Neutrophil (primary cell): ENCODE data around the gene S100PBP.

ENCODE experiments used
- H3K27ac ChIP-seq: fragments of 200-600 bp; sonication (generic); 2 replicates; pipeline ENCODE4 v1.5.1; 2016; ENCODE audit warnings: mild to moderate bottlenecking, moderate library complexity
- H3K27me3 ChIP-seq: fragments of 200-600 bp; sonication (generic); 2 replicates; pipeline ENCODE4 v1.6.0; 2016; ENCODE audit warnings: mild to moderate bottlenecking
- H3K36me3 ChIP-seq: fragments of 200-600 bp; sonication (generic); 2 replicates; pipeline ENCODE4 v1.5.1; 2017
- H3K4me1 ChIP-seq, 2 experiments: fragments of 200-600 bp in 1 of 2; sonication (generic) in 1 of 2; 1 replicate in 1 of 2; 2 replicates in 1 of 2; pipeline versions ENCODE4 v1.5.1 to v1.6.1; 2013 to 2016; ENCODE audit warnings: low read depth in 1 of 2, low read length in 1 of 2, mild to moderate bottlenecking in 1 of 2, moderate library complexity in 1 of 2; ENCODE audit not compliant: control insufficient read depth in 1 of 2, insufficient read depth in 1 of 2
- H3K4me3 ChIP-seq, 2 experiments: fragments of 200-600 bp in 1 of 2; sonication (generic) in 1 of 2; 1 replicate in 1 of 2; 2 replicates in 1 of 2; pipeline ENCODE4 v1.5.1; 2013 to 2016; ENCODE audit warnings: low read depth in 1 of 2, low read length in 1 of 2, mild to moderate bottlenecking in 1 of 2, moderate library complexity in 1 of 2
- H3K9me3 ChIP-seq: fragments of 200-600 bp; sonication (generic); 2 replicates; pipeline ENCODE4 v1.5.1; 2016
- TF ChIP-seq, protein P1 (sequence below): fragments of 200-600 bp; sonication (generic); IDR thresholded peaks from 2 replicates; pipeline ENCODE4 v1.5.1; 2016; ENCODE audit warnings: antibody characterized with exemption

S100PBP gene

GRCh38 chr1:32774950-32775634, 42.4 kb upstream of the S100PBP start:
- TF ChIP-seq, protein P1, sequence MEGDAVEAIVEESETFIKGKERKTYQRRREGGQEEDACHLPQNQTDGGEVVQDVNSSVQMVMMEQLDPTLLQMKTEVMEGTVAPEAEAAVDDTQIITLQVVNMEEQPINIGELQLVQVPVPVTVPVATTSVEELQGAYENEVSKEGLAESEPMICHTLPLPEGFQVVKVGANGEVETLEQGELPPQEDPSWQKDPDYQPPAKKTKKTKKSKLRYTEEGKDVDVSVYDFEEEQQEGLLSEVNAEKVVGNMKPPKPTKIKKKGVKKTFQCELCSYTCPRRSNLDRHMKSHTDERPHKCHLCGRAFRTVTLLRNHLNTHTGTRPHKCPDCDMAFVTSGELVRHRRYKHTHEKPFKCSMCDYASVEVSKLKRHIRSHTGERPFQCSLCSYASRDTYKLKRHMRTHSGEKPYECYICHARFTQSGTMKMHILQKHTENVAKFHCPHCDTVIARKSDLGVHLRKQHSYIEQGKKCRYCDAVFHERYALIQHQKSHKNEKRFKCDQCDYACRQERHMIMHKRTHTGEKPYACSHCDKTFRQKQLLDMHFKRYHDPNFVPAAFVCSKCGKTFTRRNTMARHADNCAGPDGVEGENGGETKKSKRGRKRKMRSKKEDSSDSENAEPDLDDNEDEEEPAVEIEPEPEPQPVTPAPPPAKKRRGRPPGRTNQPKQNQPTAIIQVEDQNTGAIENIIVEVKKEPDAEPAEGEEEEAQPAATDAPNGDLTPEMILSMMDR = no peak
- no peaks in the 10 kb centered on the region for H3K27me3 ChIP-seq
- H3K36me3 ChIP-seq = peaks cover 53% of the 10 kb centered on the region
- H3K4me1 ChIP-seq = no peaks in the 10 kb centered on the region
- H3K4me3 ChIP-seq = no peak overlapping the region
- no peak overlapping the region for H3K27ac ChIP-seq
- no peaks in the 10 kb centered on the region for H3K9me3 ChIP-seq

- Histone ChIP-seq H3K4me1 (no peaks in the 10 kb centered on the region), H3K4me3 (no peak overlapping the region), H3K36me3 (peaks cover 60% of the 10 kb centered on the region), H3K27me3 (no peaks in the 10 kb centered on the region), H3K9me3 (no peaks in the 10 kb centered on the region), H3K27ac (no peak overlapping the region)
- TF ChIP-seq, protein P1 = no peak
Observed at GRCh38 chr1:32775640-32776337, 41.7 kb upstream of the S100PBP start.

DNA sequence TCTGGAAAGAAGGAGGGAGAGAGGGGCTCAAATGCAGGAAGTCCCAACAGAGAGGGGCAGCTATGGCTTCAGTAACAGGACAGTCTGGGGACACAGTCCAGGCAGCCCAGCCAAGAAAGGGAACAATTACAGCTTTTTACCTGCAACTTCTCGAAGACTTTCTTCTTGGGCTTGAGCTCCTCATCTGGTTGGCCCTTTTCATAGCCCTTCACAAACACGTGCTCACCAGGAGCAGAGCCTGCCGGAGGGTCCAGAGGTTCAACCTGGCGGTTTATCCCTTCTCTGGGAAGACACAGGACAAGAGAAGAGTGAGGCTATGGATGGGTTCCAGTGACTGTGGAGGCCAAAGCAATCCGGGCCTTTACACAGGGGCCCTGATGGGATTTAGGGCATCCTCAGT, 38.2 kb upstream of the S100PBP start:
- peaks cover 79% of the 10 kb centered on the region for H3K36me3 ChIP-seq
- H3K4me3 ChIP-seq = no peak overlapping the region
- TF ChIP-seq, protein P1 = no peak
- H3K4me1 ChIP-seq = no peaks in the 10 kb centered on the region
- no peaks in the 10 kb centered on the region for H3K27me3 ChIP-seq
- no peak overlapping the region for H3K27ac ChIP-seq
- no peaks in the 10 kb centered on the region for H3K9me3 ChIP-seq

DNA sequence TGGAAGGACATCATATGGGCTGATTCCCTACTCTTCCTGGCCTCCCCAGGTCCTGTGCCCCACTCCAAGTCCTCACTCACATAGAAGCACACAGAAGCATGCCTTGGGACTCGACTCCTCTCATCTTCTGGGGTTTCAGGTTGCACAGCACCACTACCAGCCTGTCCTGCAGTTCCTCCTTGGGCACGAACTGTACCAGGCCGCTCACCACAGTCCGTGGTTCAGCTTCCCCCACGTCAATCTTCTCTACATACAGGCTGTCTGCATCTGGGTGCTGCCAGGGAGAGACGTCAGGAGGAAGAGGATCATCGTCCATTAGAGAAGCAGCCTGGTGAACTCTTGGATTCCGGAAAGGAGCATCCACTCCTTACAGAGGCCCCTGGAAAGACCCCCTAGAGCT, 37.4 kb upstream of the S100PBP start:
- H3K4me1 ChIP-seq = no peaks in the 10 kb centered on the region
- TF ChIP-seq, protein P1 = no peak
- peaks cover 78% of the 10 kb centered on the region for H3K36me3 ChIP-seq
- no peaks in the 10 kb centered on the region for H3K27me3 ChIP-seq
- no peak overlapping the region for H3K4me3 ChIP-seq
- H3K27ac ChIP-seq = no peak overlapping the region
- no peaks in the 10 kb centered on the region for H3K9me3 ChIP-seq

- Histone ChIP-seq H3K27me3 (no peaks in the 10 kb centered on the region), H3K9me3 (no peaks in the 10 kb centered on the region), H3K4me1 (no peaks in the 10 kb centered on the region), H3K4me3 (no peak overlapping the region), H3K36me3 (peaks cover 76% of the 10 kb centered on the region), H3K27ac (no peak overlapping the region)
- TF ChIP-seq, protein P1 = no peak
Observed at GRCh38 chr1:32780628-32781234, 36.7 kb upstream of the S100PBP start.
